ENCODE data around the gene PANK4.

GRCh38 chr1:2493691-2494322 is 32.6 kb downstream of the PANK4 start:
- TF ChIP-seq POLR2AphosphoS5 (IDR thresholded peaks at IDR 0.05; ENCODE audit: insufficient read depth, low read depth, low read length) (no peak), CTCF (IDR thresholded peaks at IDR 0.05; ENCODE audit: extremely low read depth in 1 of 2, insufficient read depth in 1 of 2, low read depth in 1 of 2, low read length in 2 of 2) (no peak), EZH2 (IDR thresholded peaks at IDR 0.05; ENCODE audit: borderline replicate concordance, low read depth, low read length, severe bottlenecking) (no peak), POLR2A (IDR thresholded peaks at IDR 0.05; ENCODE audit: low read depth, low read length) (no peak)

Measured in endothelial cell of umbilical vein (primary cell).